ENCODE data around the gene GPBP1. TPM values are rescaled to one million over a fixed set of nuclear protein-coding genes. Genes with fewer than 3 reads are reported as not detected.

The GPBP1 gene, protein sequence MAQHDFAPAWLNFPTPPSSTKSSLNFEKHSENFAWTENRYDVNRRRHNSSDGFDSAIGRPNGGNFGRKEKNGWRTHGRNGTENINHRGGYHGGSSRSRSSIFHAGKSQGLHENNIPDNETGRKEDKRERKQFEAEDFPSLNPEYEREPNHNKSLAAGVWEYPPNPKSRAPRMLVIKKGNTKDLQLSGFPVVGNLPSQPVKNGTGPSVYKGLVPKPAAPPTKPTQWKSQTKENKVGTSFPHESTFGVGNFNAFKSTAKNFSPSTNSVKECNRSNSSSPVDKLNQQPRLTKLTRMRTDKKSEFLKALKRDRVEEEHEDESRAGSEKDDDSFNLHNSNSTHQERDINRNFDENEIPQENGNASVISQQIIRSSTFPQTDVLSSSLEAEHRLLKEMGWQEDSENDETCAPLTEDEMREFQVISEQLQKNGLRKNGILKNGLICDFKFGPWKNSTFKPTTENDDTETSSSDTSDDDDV
- polyA plus RNA-seq (2012; ENCODE audit: insufficient read depth, insufficient read length, low read depth) = 63.9 TPM

DNA sequence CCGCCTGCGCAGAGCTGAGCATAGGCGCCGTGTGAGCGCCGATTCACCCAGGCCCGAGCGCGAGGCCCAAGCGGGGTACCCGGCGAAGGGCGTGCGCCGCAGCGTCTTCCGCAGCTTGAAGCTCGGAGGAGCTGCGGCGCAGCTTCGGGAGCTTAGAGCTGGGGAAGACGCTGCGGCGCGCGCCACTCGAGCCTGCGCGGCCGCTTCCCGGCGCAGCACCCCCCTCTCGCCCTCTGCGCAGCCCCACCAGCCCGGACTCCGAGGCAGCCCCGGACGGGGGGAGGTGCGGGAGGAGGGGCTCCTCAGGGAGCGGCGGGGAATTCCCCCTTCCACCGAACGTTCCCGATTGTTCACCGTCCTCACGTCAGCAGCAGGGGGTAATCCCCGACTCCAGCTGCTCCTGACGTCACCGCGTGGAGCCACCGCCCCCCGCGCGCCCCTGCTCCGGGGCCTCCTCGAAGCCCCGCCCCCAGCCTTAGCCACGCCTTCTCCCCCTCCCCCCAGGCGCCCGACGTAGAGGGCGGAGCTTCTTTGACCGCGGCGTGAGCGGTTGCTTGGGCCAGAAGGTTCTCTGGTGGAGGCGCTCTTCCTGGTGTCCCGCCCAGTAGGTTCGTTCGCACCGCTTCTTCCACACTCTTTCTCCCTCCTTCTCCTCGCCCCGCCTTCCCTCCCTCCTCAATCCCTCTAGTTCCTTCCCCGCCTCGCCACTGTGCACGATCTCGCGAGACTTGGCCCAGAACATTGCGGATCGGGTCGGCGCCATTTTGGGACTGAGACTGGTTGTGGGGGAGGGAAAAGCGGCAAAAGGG, at the start of gene GPBP1:
Gene GPBP1 (plus strand): TSS at position 741 of the 809 bp plus-strand sequence. CDS start 40,072 bp downstream, outside the sequence.
- Histone ChIP-seq H3K9me3 (no peaks in the 10 kb centered on the region), H3K27me3 (no peaks in the 10 kb centered on the region), H3K36me3 (peaks cover 14% of the 10 kb centered on the region), H3K4me1 (no peaks in the 10 kb centered on the region), H3K4me3 (ENCODE audit: low read depth, low read length) (peak within 1 kb of the TSS; percentile 77)
- TF ChIP-seq, protein P1, sequence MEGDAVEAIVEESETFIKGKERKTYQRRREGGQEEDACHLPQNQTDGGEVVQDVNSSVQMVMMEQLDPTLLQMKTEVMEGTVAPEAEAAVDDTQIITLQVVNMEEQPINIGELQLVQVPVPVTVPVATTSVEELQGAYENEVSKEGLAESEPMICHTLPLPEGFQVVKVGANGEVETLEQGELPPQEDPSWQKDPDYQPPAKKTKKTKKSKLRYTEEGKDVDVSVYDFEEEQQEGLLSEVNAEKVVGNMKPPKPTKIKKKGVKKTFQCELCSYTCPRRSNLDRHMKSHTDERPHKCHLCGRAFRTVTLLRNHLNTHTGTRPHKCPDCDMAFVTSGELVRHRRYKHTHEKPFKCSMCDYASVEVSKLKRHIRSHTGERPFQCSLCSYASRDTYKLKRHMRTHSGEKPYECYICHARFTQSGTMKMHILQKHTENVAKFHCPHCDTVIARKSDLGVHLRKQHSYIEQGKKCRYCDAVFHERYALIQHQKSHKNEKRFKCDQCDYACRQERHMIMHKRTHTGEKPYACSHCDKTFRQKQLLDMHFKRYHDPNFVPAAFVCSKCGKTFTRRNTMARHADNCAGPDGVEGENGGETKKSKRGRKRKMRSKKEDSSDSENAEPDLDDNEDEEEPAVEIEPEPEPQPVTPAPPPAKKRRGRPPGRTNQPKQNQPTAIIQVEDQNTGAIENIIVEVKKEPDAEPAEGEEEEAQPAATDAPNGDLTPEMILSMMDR (IDR thresholded peaks at IDR 0.05; ENCODE audit: low read depth, low read length) = no peak
- peak; percentile 99 for DNase-seq

DNA sequence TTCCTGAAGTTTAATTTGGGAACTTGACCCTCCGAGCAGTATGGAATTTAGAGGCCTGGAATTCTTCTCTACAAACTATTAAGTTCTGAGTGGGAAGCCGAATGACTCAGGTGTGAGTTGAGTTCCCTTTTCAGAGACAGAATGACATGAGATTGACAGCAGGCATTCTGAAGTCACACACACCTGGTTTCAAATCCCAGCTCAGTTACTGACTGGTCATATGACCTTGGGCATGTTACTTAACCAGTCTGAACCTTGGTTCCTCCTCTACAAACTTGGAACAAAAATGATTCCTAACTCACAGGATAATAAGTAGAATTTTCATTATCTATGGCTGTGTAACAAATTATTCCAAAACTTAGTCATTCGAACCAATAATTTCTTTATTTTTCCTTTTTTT, 45.5 kb upstream of the GPBP1 start:
- Histone ChIP-seq H3K36me3 (no peaks in the 10 kb centered on the region), H3K4me3 (ENCODE audit: low read depth, low read length) (no peak overlapping the region), H3K9me3 (no peaks in the 10 kb centered on the region), H3K4me1 (no peaks in the 10 kb centered on the region), H3K27me3 (no peaks in the 10 kb centered on the region)
- TF ChIP-seq, protein P1 (IDR thresholded peaks at IDR 0.05; ENCODE audit: low read depth, low read length) = no peak
- no peak for DNase-seq

DNA sequence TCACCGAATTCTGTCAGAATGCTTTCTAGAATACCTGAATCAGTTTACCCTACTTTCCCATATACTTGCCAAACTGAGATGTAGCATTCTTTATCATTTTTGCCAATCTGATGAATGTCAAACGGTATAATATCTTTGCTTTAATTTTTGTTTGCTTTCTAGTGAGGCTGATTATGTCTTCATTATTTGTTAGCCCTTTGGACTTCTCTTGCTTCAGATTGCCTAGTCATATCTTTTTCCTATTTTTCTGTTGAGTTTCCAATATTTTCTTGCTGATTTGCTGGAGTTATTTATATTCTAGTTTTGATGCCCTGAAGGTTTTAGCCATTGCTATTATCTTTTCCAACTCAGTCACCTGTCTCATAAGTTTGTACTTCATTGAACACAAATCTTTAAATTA, 40.3 kb upstream of the GPBP1 start:
- Histone ChIP-seq H3K27me3 (no peaks in the 10 kb centered on the region), H3K4me3 (ENCODE audit: low read depth, low read length) (no peak overlapping the region), H3K36me3 (no peaks in the 10 kb centered on the region), H3K4me1 (no peaks in the 10 kb centered on the region), H3K9me3 (no peaks in the 10 kb centered on the region)
- TF ChIP-seq, protein P1 (IDR thresholded peaks at IDR 0.05; ENCODE audit: low read depth, low read length) = no peak
- no peak for DNase-seq

DNA sequence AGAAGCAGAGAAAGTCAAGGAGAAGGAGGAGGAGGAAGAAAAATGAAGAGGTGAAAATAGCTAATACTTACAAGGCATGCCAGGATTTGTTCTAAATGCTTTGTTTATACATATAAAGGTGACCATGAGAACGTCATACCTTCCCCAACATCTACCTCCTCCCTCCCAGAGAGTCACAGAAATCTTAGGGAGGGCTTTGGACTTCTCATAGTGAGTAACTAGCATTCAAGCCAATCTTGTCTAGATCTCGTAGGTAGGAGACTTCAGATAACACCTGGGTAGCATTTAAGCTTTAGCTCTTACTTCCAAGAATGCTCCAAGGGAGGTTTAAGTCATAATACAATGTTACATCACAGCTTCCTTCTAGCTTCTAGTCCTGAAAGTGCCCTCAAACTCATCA, 36.5 kb upstream of the GPBP1 start:
- Histone ChIP-seq H3K9me3 (no peaks in the 10 kb centered on the region), H3K27me3 (no peaks in the 10 kb centered on the region), H3K4me3 (ENCODE audit: low read depth, low read length) (no peak overlapping the region), H3K36me3 (no peaks in the 10 kb centered on the region), H3K4me1 (no peaks in the 10 kb centered on the region)
- no peak for DNase-seq
- TF ChIP-seq, protein P1 (IDR thresholded peaks at IDR 0.05; ENCODE audit: low read depth, low read length) = no peak

DNA sequence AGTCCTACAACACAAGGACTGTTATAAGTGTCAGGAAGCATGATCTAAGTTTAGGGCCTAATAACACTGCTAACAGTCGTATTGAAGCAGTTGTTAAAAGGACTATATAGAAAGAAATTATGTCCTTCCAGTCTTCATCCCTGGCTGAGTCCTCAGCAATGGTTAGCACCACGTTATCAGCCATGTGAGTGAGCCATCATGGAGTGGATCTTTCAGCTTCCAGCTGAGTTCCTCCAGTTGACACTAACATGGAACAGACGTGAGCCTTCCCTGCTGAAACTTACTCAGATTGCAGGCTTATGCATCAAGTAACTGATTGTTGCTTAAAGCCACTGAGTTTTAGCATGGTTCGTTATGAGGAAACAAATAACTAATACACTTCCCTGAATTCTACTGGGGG, 21.5 kb upstream of the GPBP1 start:
- H3K4me3 ChIP-seq (ENCODE audit: low read depth, low read length) = no peak overlapping the region
- DNase-seq = no peak
- H3K36me3 ChIP-seq = no peaks in the 10 kb centered on the region
- no peaks in the 10 kb centered on the region for H3K9me3 ChIP-seq
- TF ChIP-seq, protein P1 (IDR thresholded peaks at IDR 0.05; ENCODE audit: low read depth, low read length) = no peak
- no peaks in the 10 kb centered on the region for H3K27me3 ChIP-seq
- no peaks in the 10 kb centered on the region for H3K4me1 ChIP-seq
